Naive thymus-derived CD4-positive, alpha-beta T cell (primary cell): ENCODE results near the gene KSR1. TPM values are rescaled to one million over a fixed set of nuclear protein-coding genes. Genes with fewer than 3 reads are reported as not detected.
A peak's percentile ranks its signal among the peaks of the same experiment; 100 is the strongest.

Experiments used
- ATAC-seq: fragments of 150-1000 bp; cut with Tn5 transposase; 2 replicates; pipeline ENCODE4 v1.10.0; 2021; ENCODE audit warnings: mild to moderate bottlenecking, moderate library complexity
- CTCF ChIA-PET: fragments of 350-600 bp; sonication (Branson Sonifier 250); formaldehyde crosslinking; loops from one replicate; lab custom pipeline; 2021; ENCODE audit warnings: antibody characterized with exemption; lab: Charles Lee
- POLR2A ChIA-PET: fragments of 350-600 bp; sonication (Branson Sonifier 250); formaldehyde crosslinking; loops from one replicate; lab custom pipeline; 2021; ENCODE audit warnings: antibody characterized with exemption, inconsistent platforms; lab: Charles Lee
- DNase-seq, 9 donors: peaks; one replicate each; pipeline versions ENCODE4 v3.0.0 to v3.0.0-alpha.2; 2020 to 2022; ENCODE audit warnings: mixed read lengths in 1 of 9
- H3K27ac ChIP-seq: one replicate; pipeline ENCODE4 v1.7.0; 2013; ENCODE audit warnings: mild to moderate bottlenecking, low read depth, low read length, moderate library complexity
- H3K27me3 ChIP-seq, 2 donors: one replicate each; pipeline ENCODE4 v1.7.0; 2013; ENCODE audit warnings: low read length in 2 of 2, mild to moderate bottlenecking in 2 of 2, moderate library complexity in 2 of 2; ENCODE audit not compliant: control insufficient read depth in 2 of 2, insufficient read depth in 2 of 2
- H3K36me3 ChIP-seq, 3 experiments: 1 replicate in 2 of 3; 2 replicates in 1 of 3; pipeline ENCODE4 v1.7.0; 2013; ENCODE audit warnings: low read length in 3 of 3, mild to moderate bottlenecking in 3 of 3, moderate library complexity in 1 of 3; ENCODE audit not compliant: insufficient read depth in 3 of 3, control insufficient read depth in 2 of 3
- H3K4me1 ChIP-seq, 2 donors: one replicate each; pipeline ENCODE4 v1.7.0; 2013; ENCODE audit warnings: low read length in 2 of 2, mild to moderate bottlenecking in 2 of 2, moderate library complexity in 1 of 2; ENCODE audit not compliant: control insufficient read depth in 2 of 2, insufficient read depth in 2 of 2
- H3K4me3 ChIP-seq: 2 replicates; pipeline ENCODE4 v1.7.0; 2013; ENCODE audit warnings: mild to moderate bottlenecking, low read length
- H3K9me3 ChIP-seq, 3 experiments: 1 replicate in 2 of 3; 2 replicates in 1 of 3; pipeline ENCODE4 v1.7.0; 2013; ENCODE audit warnings: low read length in 3 of 3; ENCODE audit not compliant: control insufficient read depth in 2 of 3
- H3K27ac Mint-ChIP-seq, 9 donors: one replicate each; pipeline ENCODE4 v1.8.0; 2020 to 2022; ENCODE audit warnings: mixed read lengths in 9 of 9, mild to moderate bottlenecking in 8 of 9, moderate library complexity in 5 of 9, inconsistent platforms in 2 of 9
- H3K27me3 Mint-ChIP-seq, 5 donors: one replicate each; pipeline ENCODE4 v1.8.0; 2021 to 2022; ENCODE audit warnings: mixed read lengths in 5 of 5, mild to moderate bottlenecking in 1 of 5
- H3K36me3 Mint-ChIP-seq, 5 donors: one replicate each; pipeline ENCODE4 v1.8.0; 2020 to 2022; ENCODE audit warnings: mixed read lengths in 5 of 5, mild to moderate bottlenecking in 3 of 5, inconsistent platforms in 1 of 5
- H3K4me1 Mint-ChIP-seq, 7 donors: one replicate each; pipeline ENCODE4 v1.8.0; 2020 to 2022; ENCODE audit warnings: mixed read lengths in 7 of 7, mild to moderate bottlenecking in 3 of 7, inconsistent platforms in 1 of 7
- H3K4me3 Mint-ChIP-seq, 10 donors: one replicate each; pipeline ENCODE4 v1.8.0; 2020 to 2022; ENCODE audit warnings: mild to moderate bottlenecking in 10 of 10, mixed read lengths in 10 of 10, moderate library complexity in 6 of 10, inconsistent platforms in 2 of 10
- H3K9me3 Mint-ChIP-seq, 11 donors: one replicate each; pipeline ENCODE4 v1.8.0; 2020 to 2022; ENCODE audit warnings: mixed read lengths in 11 of 11, mild to moderate bottlenecking in 4 of 11, inconsistent platforms in 1 of 11, moderate library complexity in 1 of 11
- intact Hi-C, 2 donors: fragments of 100-400 bp; cut with micrococcal nuclease; formaldehyde crosslinking; loops; one replicate each; pipeline ENCODE4 v1.15.1; 2023
- polyA plus RNA-seq, 2 donors: library from polyadenylated mRNA; unstranded; fragments of 300-500 nt; fragmentation: Illumina TruSeq; gene quantifications; one replicate each; pipeline ENCODE4 v1.2.3, GENCODE V29; 2021
- total RNA-seq, 6 experiments: library from RNA in 5 of 6; stranded (reverse) in 5 of 6; gene quantifications; 1 replicate in 5 of 6; 2 replicates in 1 of 6; pipeline ENCODE4 v1.2.3 and lab custom pipeline; 2021 to 2026

Gene KSR1
- total and polyA plus RNA-seq, 7 experiments from 2014 or later, result 0.52 to 96.4 (median 23.3) TPM

- CTCF ChIA-PET, result interaction anchor here (0.6 to 3.0 kb wide), 3 partner anchors 10 to 143 kb away, joined by 3 to 9 read pairs (median 5); no protein-coding TSS in a partner anchor
- H3K4me1 Mint-ChIP-seq, result peaks cover 0 to 48% (median 8%) of the 10 kb centered on the region in 7 donors
- H3K36me3 ChIP-seq, result peaks cover 0 to 29% (median 0%) of the 10 kb centered on the region in 3 experiments
- no peaks in the 10 kb centered on the region for H3K27me3 Mint-ChIP-seq
- no peak overlapping the region for H3K27ac ChIP-seq
- no peak overlapping the region for H3K4me3 Mint-ChIP-seq
- peaks cover 4 to 51% (median 41%) of the 10 kb centered on the region in 5 donors for H3K36me3 Mint-ChIP-seq
- POLR2A ChIA-PET, result no interaction called here
- H3K4me3 ChIP-seq, result no peak overlapping the region
- H3K27me3 ChIP-seq, result no peaks in the 10 kb centered on the region
- ATAC-seq, result no peak
- peaks cover 0 to 2% (median 0%) of the 10 kb centered on the region in 11 donors for H3K9me3 Mint-ChIP-seq
- DNase-seq, result no peak
- peaks cover 0 to 5% of the 10 kb centered on the region in 2 donors for H3K4me1 ChIP-seq
- H3K9me3 ChIP-seq, result no peaks in the 10 kb centered on the region
- no peak overlapping the region for H3K27ac Mint-ChIP-seq
- intact Hi-C loops, result no loop called here
These were observed 157.2 kb downstream of the KSR1 start for GRCh38 chr17:27613433-27613832.

GRCh38 chr17:27615121-27615520, 158.9 kb downstream of the KSR1 start:
- Mint-ChIP-seq H3K27me3 (no peaks in the 10 kb centered on the region), H3K9me3 (peaks cover 0 to 2% (median 0%) of the 10 kb centered on the region in 11 donors), H3K4me1 (peaks cover 0 to 48% (median 8%) of the 10 kb centered on the region in 7 donors), H3K27ac (no peak overlapping the region), H3K36me3 (peaks cover 0 to 43% (median 35%) of the 10 kb centered on the region in 5 donors), H3K4me3 (no peak overlapping the region)
- Histone ChIP-seq H3K27ac (no peak overlapping the region), H3K9me3 (no peaks in the 10 kb centered on the region), H3K4me3 (no peak overlapping the region), H3K27me3 (no peaks in the 10 kb centered on the region), H3K36me3 (peaks cover 0 to 28% (median 0%) of the 10 kb centered on the region in 3 experiments), H3K4me1 (peaks cover 0 to 5% of the 10 kb centered on the region in 2 donors)
- ChIA-PET POLR2A (no interaction called here), CTCF (interaction anchor here (3.0 kb wide), 1 partner anchor 11 kb away, joined by 9 read pairs; no protein-coding TSS in a partner anchor)
- intact Hi-C loops, result no loop called here
- DNase-seq (no peak), ATAC-seq (no peak)

GRCh38 chr17:27616414-27616813, 160.2 kb downstream of the KSR1 start:
- ATAC-seq (no peak), DNase-seq (no peak)
- ChIA-PET CTCF (interaction anchor here (0.6 to 1.1 kb wide), 3 partner anchors 12 to 740 kb away, joined by 4 to 5 read pairs (median 4); no protein-coding TSS in a partner anchor), POLR2A (no interaction called here)
- H3K9me3 Mint-ChIP-seq, result peaks cover 0 to 2% (median 0%) of the 10 kb centered on the region in 11 donors
- peak overlapping the region in 1 of 10 donors; percentile 69 for H3K4me3 Mint-ChIP-seq
- intact Hi-C loops, result loop anchor here in 1 of 2 donors (2.0 kb wide), 1 partner anchor 14 kb away; the partner anchor contains the start of gene LGALS9
- Histone ChIP-seq H3K4me3 (no peak overlapping the region), H3K4me1 (peaks cover 0 to 5% of the 10 kb centered on the region in 2 donors), H3K9me3 (no peaks in the 10 kb centered on the region), H3K27me3 (no peaks in the 10 kb centered on the region), H3K36me3 (peaks cover 0 to 31% (median 0%) of the 10 kb centered on the region in 3 experiments), H3K27ac (no peak overlapping the region)
- H3K36me3 Mint-ChIP-seq, result peaks cover 6 to 50% (median 40%) of the 10 kb centered on the region in 5 donors
- no peaks in the 10 kb centered on the region for H3K27me3 Mint-ChIP-seq
- peaks cover 0 to 55% (median 8%) of the 10 kb centered on the region in 7 donors for H3K4me1 Mint-ChIP-seq
- H3K27ac Mint-ChIP-seq, result peak overlapping the region in 5 of 9 donors; percentile 22 to 84 (median 48)

- Histone ChIP-seq H3K4me3 (no peak overlapping the region), H3K9me3 (no peaks in the 10 kb centered on the region), H3K27ac (no peak overlapping the region), H3K27me3 (no peaks in the 10 kb centered on the region), H3K36me3 (peaks cover 0 to 41% (median 0%) of the 10 kb centered on the region in 3 experiments), H3K4me1 (peaks cover 0 to 5% of the 10 kb centered on the region in 2 donors)
- H3K4me3 Mint-ChIP-seq, result no peak overlapping the region
- intact Hi-C loops, result no loop called here
- CTCF ChIA-PET, result no interaction called here
- H3K36me3 Mint-ChIP-seq, result peaks cover 7 to 56% (median 39%) of the 10 kb centered on the region in 5 donors
- peaks cover 0 to 50% (median 8%) of the 10 kb centered on the region in 7 donors for H3K4me1 Mint-ChIP-seq
- peaks cover 0 to 2% (median 0%) of the 10 kb centered on the region in 11 donors for H3K9me3 Mint-ChIP-seq
- H3K27me3 Mint-ChIP-seq, result no peaks in the 10 kb centered on the region
- DNase-seq (no peak), ATAC-seq (no peak)
- H3K27ac Mint-ChIP-seq, result no peak overlapping the region
- POLR2A ChIA-PET, result no interaction called here
These were observed 162.2 kb downstream of the KSR1 start for GRCh38 chr17:27618417-27618816.

GRCh38 chr17:27620721-27621120, 164.5 kb downstream of the KSR1 start:
- no peaks in the 10 kb centered on the region for H3K9me3 Mint-ChIP-seq
- ATAC-seq (no peak), DNase-seq (no peak)
- intact Hi-C loops, result no loop called here
- Histone ChIP-seq H3K4me3 (no peak overlapping the region), H3K4me1 (peaks cover 0 to 5% of the 10 kb centered on the region in 2 donors), H3K27me3 (no peaks in the 10 kb centered on the region), H3K9me3 (no peaks in the 10 kb centered on the region), H3K36me3 (peaks cover 0 to 37% (median 0%) of the 10 kb centered on the region in 3 experiments), H3K27ac (no peak overlapping the region)
- H3K27me3 Mint-ChIP-seq, result no peaks in the 10 kb centered on the region
- ChIA-PET CTCF (interaction anchor here (0.5 kb wide), 1 partner anchor 21 kb away, joined by 6 read pairs; no protein-coding TSS in a partner anchor), POLR2A (no interaction called here)
- peaks cover 5 to 46% (median 25%) of the 10 kb centered on the region in 5 donors for H3K36me3 Mint-ChIP-seq
- peaks cover 0 to 40% (median 8%) of the 10 kb centered on the region in 7 donors for H3K4me1 Mint-ChIP-seq
- peak overlapping the region in 1 of 9 donors; percentile 74 for H3K27ac Mint-ChIP-seq
- H3K4me3 Mint-ChIP-seq, result peak overlapping the region in 1 of 10 donors; percentile 58

- no peaks in the 10 kb centered on the region for H3K27me3 Mint-ChIP-seq
- POLR2A ChIA-PET, result no interaction called here
- no peak overlapping the region for H3K4me3 ChIP-seq
- H3K27ac ChIP-seq, result no peak overlapping the region
- H3K9me3 ChIP-seq, result no peaks in the 10 kb centered on the region
- H3K27ac Mint-ChIP-seq, result peak overlapping the region in 1 of 9 donors; percentile 74
- peaks cover 4 to 45% (median 17%) of the 10 kb centered on the region in 5 donors for H3K36me3 Mint-ChIP-seq
- intact Hi-C loops, result no loop called here
- CTCF ChIA-PET, result interaction anchor here (1.9 kb wide), 1 partner anchor 20 kb away, joined by 4 read pairs; no protein-coding TSS in a partner anchor
- H3K4me1 ChIP-seq, result peaks cover 0 to 5% of the 10 kb centered on the region in 2 donors
- ATAC-seq, result no peak
- no peaks in the 10 kb centered on the region for H3K27me3 ChIP-seq
- H3K36me3 ChIP-seq, result peaks cover 0 to 37% (median 0%) of the 10 kb centered on the region in 3 experiments
- peaks cover 0 to 32% (median under 1%) of the 10 kb centered on the region in 7 donors for H3K4me1 Mint-ChIP-seq
- no peak for DNase-seq
- no peaks in the 10 kb centered on the region for H3K9me3 Mint-ChIP-seq
- no peak overlapping the region for H3K4me3 Mint-ChIP-seq
These were observed 165.3 kb downstream of the KSR1 start for GRCh38 chr17:27621536-27621935.
